Thymus (tissue), 11 donors: ENCODE data around the gene IFNL2. TPM values are rescaled to one million over a fixed set of nuclear protein-coding genes. Genes with fewer than 3 reads are reported as not detected.

Experiments
- DNase-seq, 9 donors: peaks; one replicate each; pipeline ENCODE4 v3.0.0-alpha.2; 2013; ENCODE audit warnings: low spot score in 9 of 9, low read depth in 6 of 9, missing footprints in 1 of 9
- H3K27ac ChIP-seq, 2 donors: one replicate each; pipeline ENCODE4 v1.5.1; 2013; ENCODE audit warnings: control low read depth in 1 of 2, low read depth in 1 of 2, low read length in 1 of 2, mild to moderate bottlenecking in 1 of 2, moderate library complexity in 1 of 2
- H3K27me3 ChIP-seq, 2 donors: one replicate each; pipeline ENCODE4 v1.5.1; 2013; ENCODE audit warnings: low read length in 1 of 2; ENCODE audit not compliant: control insufficient read depth in 2 of 2, insufficient read depth in 1 of 2
- H3K36me3 ChIP-seq, 2 donors: one replicate each; pipeline ENCODE4 v1.5.1; 2013; ENCODE audit warnings: low read length in 1 of 2, mild to moderate bottlenecking in 1 of 2, moderate library complexity in 1 of 2; ENCODE audit not compliant: control insufficient read depth in 2 of 2, insufficient read depth in 2 of 2
- H3K4me1 ChIP-seq, 2 donors: one replicate each; pipeline ENCODE4 v1.5.1; 2013; ENCODE audit warnings: low read length in 2 of 2; ENCODE audit not compliant: control insufficient read depth in 2 of 2, insufficient read depth in 2 of 2
- H3K4me3 ChIP-seq, 2 donors: one replicate each; pipeline ENCODE4 v1.5.1; 2013; ENCODE audit warnings: low read length in 2 of 2, control low read depth in 1 of 2, mild to moderate bottlenecking in 1 of 2
- H3K9me3 ChIP-seq, 2 donors: one replicate each; pipeline ENCODE4 v1.5.1; 2013; ENCODE audit warnings: low read length in 1 of 2, mild to moderate bottlenecking in 1 of 2; ENCODE audit not compliant: control insufficient read depth in 2 of 2, insufficient read depth in 1 of 2
- WGBS: extraction: QIAGEN DNeasy Blood & Tissue Kit; methylation state at CpG from one replicate; pipeline ENCODE4 v1.1.7; 2013; 5-methylcytosine and 5-hydroxymethylcytosine counted together
- polyA plus RNA-seq: library from polyadenylated mRNA; stranded (reverse); fragments of 200-250 nt; gene quantifications from one replicate; pipeline ENCODE4 v1.2.3, GENCODE V29; 2013
- total RNA-seq: library from RNA; stranded (reverse); fragments of 120-200 nt; gene quantifications from one replicate; pipeline ENCODE4 v1.2.4, GENCODE V29; 2013
- donor health status: healthy.

The IFNL2 gene
- total and polyA plus RNA-seq, 2 donors, result 0.07 to 0.14 TPM

- Histone ChIP-seq H3K4me1 (no peaks in the 10 kb centered on the region), H3K27me3 (peaks cover 0 to 22% of the 10 kb centered on the region in 2 donors), H3K9me3 (no peaks in the 10 kb centered on the region), H3K36me3 (no peaks in the 10 kb centered on the region), H3K4me3 (no peak overlapping the region), H3K27ac (no peak overlapping the region)
- 97% methylated on average over 10 of the region's 10 CpGs for WGBS
- DNase-seq, result no peak
Observed at GRCh38 chr19:39299832-39300231, 31.6 kb downstream of the IFNL2 start.

- Histone ChIP-seq H3K4me3 (no peak overlapping the region), H3K27me3 (peaks cover 0 to 34% of the 10 kb centered on the region in 2 donors), H3K9me3 (no peaks in the 10 kb centered on the region), H3K4me1 (no peaks in the 10 kb centered on the region), H3K36me3 (no peaks in the 10 kb centered on the region), H3K27ac (no peak overlapping the region)
- WGBS, result 93% methylated on average over 4 of the region's 4 CpGs
- no peak for DNase-seq
Observed at GRCh38 chr19:39301021-39301420, 32.8 kb downstream of the IFNL2 start.

- no peaks in the 10 kb centered on the region for H3K36me3 ChIP-seq
- H3K27me3 ChIP-seq, result peaks cover 0 to 35% of the 10 kb centered on the region in 2 donors
- H3K9me3 ChIP-seq, result no peaks in the 10 kb centered on the region
- no peak overlapping the region for H3K27ac ChIP-seq
- H3K4me3 ChIP-seq, result no peak overlapping the region
- DNase-seq, result no peak
- H3K4me1 ChIP-seq, result no peaks in the 10 kb centered on the region
- WGBS, result 92% methylated on average over 3 of the region's 3 CpGs
Observed at GRCh38 chr19:39301562-39301961, 33.4 kb downstream of the IFNL2 start.

GRCh38 chr19:39303373-39304184 lies 35.4 kb downstream of the IFNL2 start:
- H3K4me1 ChIP-seq, result peaks cover 0 to 11% of the 10 kb centered on the region in 2 donors
- 90% methylated on average over 10 of the region's 10 CpGs for WGBS
- H3K27ac ChIP-seq, result no peak overlapping the region
- H3K9me3 ChIP-seq, result no peaks in the 10 kb centered on the region
- peaks cover 0 to 52% of the 10 kb centered on the region in 2 donors for H3K27me3 ChIP-seq
- H3K4me3 ChIP-seq, result no peak overlapping the region
- peaks cover 0 to 13% of the 10 kb centered on the region in 2 donors for H3K36me3 ChIP-seq
- DNase-seq, result no peak

- Histone ChIP-seq H3K9me3 (no peaks in the 10 kb centered on the region), H3K36me3 (peaks cover 0 to 13% of the 10 kb centered on the region in 2 donors), H3K27ac (no peak overlapping the region), H3K4me1 (peaks cover 0 to 11% of the 10 kb centered on the region in 2 donors), H3K4me3 (no peak overlapping the region), H3K27me3 (peaks cover 0 to 58% of the 10 kb centered on the region in 2 donors)
- DNase-seq, result no peak
Observed at GRCh38 chr19:39304185-39304513, 36.0 kb downstream of the IFNL2 start.

- H3K27ac ChIP-seq, result no peak overlapping the region
- peaks cover 0 to 11% of the 10 kb centered on the region in 2 donors for H3K4me1 ChIP-seq
- no peak overlapping the region for H3K4me3 ChIP-seq
- 64% methylated on average over 6 of the region's 6 CpGs for WGBS
- no peak for DNase-seq
- H3K36me3 ChIP-seq, result peaks cover 0 to 13% of the 10 kb centered on the region in 2 donors
- H3K9me3 ChIP-seq, result no peaks in the 10 kb centered on the region
- peaks cover 0 to 61% of the 10 kb centered on the region in 2 donors for H3K27me3 ChIP-seq
Observed at GRCh38 chr19:39304701-39305571, 36.7 kb downstream of the IFNL2 start.

- Histone ChIP-seq H3K27ac (no peak overlapping the region), H3K27me3 (peaks cover 0 to 61% of the 10 kb centered on the region in 2 donors), H3K9me3 (no peaks in the 10 kb centered on the region), H3K4me1 (peaks cover 0 to 11% of the 10 kb centered on the region in 2 donors), H3K36me3 (peaks cover 0 to 19% of the 10 kb centered on the region in 2 donors), H3K4me3 (no peak overlapping the region)
- DNase-seq, result no peak
Observed at GRCh38 chr19:39306075-39306474, 37.9 kb downstream of the IFNL2 start.

- Histone ChIP-seq H3K27me3 (peaks cover 0 to 59% of the 10 kb centered on the region in 2 donors), H3K4me1 (peaks cover 0 to 11% of the 10 kb centered on the region in 2 donors), H3K9me3 (no peaks in the 10 kb centered on the region), H3K27ac (no peak overlapping the region), H3K4me3 (no peak overlapping the region), H3K36me3 (peaks cover 0 to 27% of the 10 kb centered on the region in 2 donors)
- WGBS, result 87% methylated on average over 71 of the region's 71 CpGs
- no peak for DNase-seq
Observed at GRCh38 chr19:39307046-39307821, 39.0 kb downstream of the IFNL2 start.
